Measurements from ENCODE around the gene PARD3B.
"Not testable (repeated sequence)": the region's sequence is repeated elsewhere in the genome, so short reads cannot be mapped to it uniquely, and the experiment has no call there.

PARD3B gene

GRCh38 chr2:205460217-205460616, 914.9 kb downstream of the PARD3B start:
- no peak for DNase-seq

GRCh38 chr2:205461169-205461568, 915.9 kb downstream of the PARD3B start:
- DNase-seq: no peak

GRCh38 chr2:205461678-205462665, 916.7 kb downstream of the PARD3B start:
- no peak for DNase-seq

- no peak for DNase-seq
These were observed 917.5 kb downstream of the PARD3B start for GRCh38 chr2:205462681-205463345.

- DNase-seq: no peak
These were observed 918.3 kb downstream of the PARD3B start for GRCh38 chr2:205463466-205464025.

- DNase-seq: no peak
These were observed 919.4 kb downstream of the PARD3B start for GRCh38 chr2:205464681-205465080.

GRCh38 chr2:205465791-205466190, 920.5 kb downstream of the PARD3B start:
- DNase-seq: no peak

GRCh38 chr2:205471776-205472175, 926.5 kb downstream of the PARD3B start:
- no peak for DNase-seq

GRCh38 chr2:205473791-205474190, 928.5 kb downstream of the PARD3B start:
- DNase-seq: no peak

- DNase-seq: no peak
These were observed 929.6 kb downstream of the PARD3B start for GRCh38 chr2:205474741-205475415.

GRCh38 chr2:205475416-205475768, 930.1 kb downstream of the PARD3B start:
- no peak for DNase-seq

GRCh38 chr2:205477016-205477705, 931.9 kb downstream of the PARD3B start:
- no peak for DNase-seq

- DNase-seq: no peak
These were observed 936.6 kb downstream of the PARD3B start for GRCh38 chr2:205481861-205482260.

- DNase-seq: no peak
These were observed 937.3 kb downstream of the PARD3B start for GRCh38 chr2:205482399-205483081.

- DNase-seq: no peak
These were observed 937.8 kb downstream of the PARD3B start for GRCh38 chr2:205483095-205483494.

GRCh38 chr2:205484215-205484614, 938.9 kb downstream of the PARD3B start:
- DNase-seq: no peak

- DNase-seq: no peak
These were observed 939.5 kb downstream of the PARD3B start for GRCh38 chr2:205484764-205485163.

- not testable (repeated sequence) for DNase-seq
These were observed 948.3 kb downstream of the PARD3B start for GRCh38 chr2:205493528-205493927.

- no peak for DNase-seq
These were observed 949.4 kb downstream of the PARD3B start for GRCh38 chr2:205494537-205495235.

- DNase-seq: no peak
These were observed 950.5 kb downstream of the PARD3B start for GRCh38 chr2:205495819-205496218.

- DNase-seq: no peak
These were observed 951.1 kb downstream of the PARD3B start for GRCh38 chr2:205496370-205496769.
